Activated T-helper 1 cell treated with anti-CD3 and anti-CD28 coated beads, Interleukin-2, amount 50 U/mL, for 16 hours (primary cell): Measurements from ENCODE around the gene MAP3K4.

Source experiments
- DNase-seq, 2 donors: peaks; one replicate each; pipeline ENCODE4 v3.0.0-alpha.2; 2020; ENCODE audit warnings: low read depth in 1 of 2, low spot score in 1 of 2

The MAP3K4 gene

GRCh38 chr6:161141173-161141572 lies 149.6 kb downstream of the MAP3K4 start:
- no peak for DNase-seq

- DNase-seq, result no peak
These were observed 151.4 kb downstream of the MAP3K4 start for GRCh38 chr6:161142957-161143296.

- DNase-seq, result no peak
These were observed 152.3 kb downstream of the MAP3K4 start for GRCh38 chr6:161143663-161144430.

- no peak for DNase-seq
These were observed 158.6 kb downstream of the MAP3K4 start for GRCh38 chr6:161150136-161150535.

- DNase-seq, result no peak
These were observed 159.0 kb downstream of the MAP3K4 start for GRCh38 chr6:161150566-161150965.

- DNase-seq, result no peak
These were observed 159.6 kb downstream of the MAP3K4 start for GRCh38 chr6:161151059-161151645.

- DNase-seq, result no peak
These were observed 160.3 kb downstream of the MAP3K4 start for GRCh38 chr6:161151660-161152526.

GRCh38 chr6:161152527-161152862 lies 160.9 kb downstream of the MAP3K4 start:
- no peak for DNase-seq

- no peak for DNase-seq
These were observed 161.5 kb downstream of the MAP3K4 start for GRCh38 chr6:161152907-161153662.

- DNase-seq, result no peak
These were observed 162.2 kb downstream of the MAP3K4 start for GRCh38 chr6:161153725-161154124.

GRCh38 chr6:161154796-161155335 lies 163.3 kb downstream of the MAP3K4 start:
- DNase-seq, result no peak

- DNase-seq, result no peak
These were observed 169.6 kb downstream of the MAP3K4 start for GRCh38 chr6:161161121-161161520.

- DNase-seq, result no peak
These were observed 170.5 kb downstream of the MAP3K4 start for GRCh38 chr6:161161889-161162624.

GRCh38 chr6:161162722-161163121 lies 171.2 kb downstream of the MAP3K4 start:
- DNase-seq, result no peak

GRCh38 chr6:161163466-161164181 lies 172.1 kb downstream of the MAP3K4 start:
- DNase-seq, result no peak

GRCh38 chr6:161164182-161164625 lies 172.6 kb downstream of the MAP3K4 start:
- no peak for DNase-seq

GRCh38 chr6:161166176-161166575 lies 174.6 kb downstream of the MAP3K4 start:
- no peak for DNase-seq

GRCh38 chr6:161166677-161167076 lies 175.1 kb downstream of the MAP3K4 start:
- DNase-seq, result no peak
